Glutamatergic neuron (in vitro differentiated cells): Measurements from ENCODE around the gene FAM222A. TPM values are rescaled to one million over a fixed set of nuclear protein-coding genes. Genes with fewer than 3 reads are reported as not detected.

Source experiments
- DNase-seq: peaks from one replicate; pipeline ENCODE4 v3.0.0; 2022
- H3K27ac Mint-ChIP-seq: one replicate; pipeline ENCODE4 v1.8.0; 2020; ENCODE audit warnings: mild to moderate bottlenecking, mixed read lengths, inconsistent platforms; ENCODE audit not compliant: unreplicated experiment
- H3K27me3 Mint-ChIP-seq: one replicate; pipeline ENCODE4 v1.8.0; 2020; ENCODE audit warnings: mild to moderate bottlenecking, moderate library complexity, mixed read lengths, inconsistent platforms; ENCODE audit not compliant: unreplicated experiment
- H3K36me3 Mint-ChIP-seq: one replicate; pipeline ENCODE4 v1.8.0; 2020; ENCODE audit warnings: mild to moderate bottlenecking, mixed read lengths, inconsistent platforms; ENCODE audit not compliant: unreplicated experiment
- H3K4me1 Mint-ChIP-seq: one replicate; pipeline ENCODE4 v1.8.0; 2020; ENCODE audit warnings: mild to moderate bottlenecking, low read depth, mixed read lengths, inconsistent platforms; ENCODE audit not compliant: unreplicated experiment
- H3K4me3 Mint-ChIP-seq: one replicate; pipeline ENCODE4 v1.8.0; 2020; ENCODE audit warnings: mild to moderate bottlenecking, mixed read lengths, inconsistent platforms; ENCODE audit not compliant: unreplicated experiment
- H3K9me3 Mint-ChIP-seq: one replicate; pipeline ENCODE4 v1.8.0; 2020; ENCODE audit warnings: mild to moderate bottlenecking, moderate library complexity, mixed read lengths, inconsistent platforms; ENCODE audit not compliant: unreplicated experiment
- total RNA-seq: library from RNA; stranded (reverse); fragmentation: NEBNext Ultra II Directional; extraction: Animal tissue kit (Norgen Biotek cat#: 25700); gene quantifications from one replicate; pipeline ENCODE4 v1.2.1, GENCODE V29; 2021; ENCODE audit not compliant: unreplicated experiment
- TF ChIP-seq, protein P1 (sequence below): fragments of 200-600 bp; sonication (generic); IDR thresholded peaks from one replicate; pipeline ENCODE4 v1.5.0; 2021; ENCODE audit not compliant: partially characterized antibody, unreplicated experiment

Gene FAM222A
- total RNA-seq, 1 donor from 2014 or later: 18.1 TPM

DNA sequence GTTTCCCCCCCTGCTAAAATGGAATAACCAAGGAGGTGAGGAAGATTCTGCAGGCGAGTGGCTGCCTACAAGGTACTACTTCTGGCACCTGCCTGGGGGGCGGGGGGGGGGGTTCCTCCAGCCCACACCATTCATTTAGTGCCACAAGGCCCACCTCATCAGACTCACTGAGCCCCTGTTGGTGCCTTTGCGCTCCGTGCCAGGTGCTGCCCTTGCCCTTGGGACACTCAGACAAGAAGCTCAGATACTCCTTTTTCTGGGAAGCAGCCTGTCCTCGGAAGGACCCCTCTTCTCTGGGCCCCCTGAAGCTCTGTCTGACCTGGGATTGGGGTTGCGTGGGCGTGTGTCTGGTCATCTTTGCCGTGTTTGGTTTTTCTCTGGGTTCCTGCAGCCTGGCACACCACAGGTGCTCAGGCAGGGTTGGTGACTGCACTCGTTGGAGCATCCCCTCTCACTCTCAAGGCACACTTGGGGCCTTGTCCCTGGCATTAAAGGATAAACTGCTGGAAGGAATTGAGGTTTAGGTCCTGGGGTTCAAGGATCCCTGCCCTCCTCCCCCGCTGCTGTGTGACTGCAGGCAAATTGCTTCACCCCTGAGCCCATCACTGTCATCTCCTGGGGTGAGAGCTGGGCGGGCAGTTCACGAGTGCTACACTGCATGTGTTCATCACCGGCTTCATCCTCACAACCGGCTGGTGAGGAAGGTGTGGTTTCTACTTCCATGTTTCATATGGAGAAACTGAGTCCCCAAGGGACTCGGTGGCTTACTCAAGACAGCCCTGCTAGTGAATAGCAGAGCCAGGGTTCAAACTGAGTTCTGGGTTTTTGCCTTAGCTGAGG lies 16.9 kb downstream of the FAM222A start:
- Mint-ChIP-seq H3K9me3 (peaks cover 5% of the 10 kb centered on the region), H3K27ac (no peak overlapping the region), H3K27me3 (no peaks in the 10 kb centered on the region), H3K36me3 (no peaks in the 10 kb centered on the region), H3K4me1 (peaks cover 24% of the 10 kb centered on the region), H3K4me3 (no peak overlapping the region)
- TF ChIP-seq, protein P1, sequence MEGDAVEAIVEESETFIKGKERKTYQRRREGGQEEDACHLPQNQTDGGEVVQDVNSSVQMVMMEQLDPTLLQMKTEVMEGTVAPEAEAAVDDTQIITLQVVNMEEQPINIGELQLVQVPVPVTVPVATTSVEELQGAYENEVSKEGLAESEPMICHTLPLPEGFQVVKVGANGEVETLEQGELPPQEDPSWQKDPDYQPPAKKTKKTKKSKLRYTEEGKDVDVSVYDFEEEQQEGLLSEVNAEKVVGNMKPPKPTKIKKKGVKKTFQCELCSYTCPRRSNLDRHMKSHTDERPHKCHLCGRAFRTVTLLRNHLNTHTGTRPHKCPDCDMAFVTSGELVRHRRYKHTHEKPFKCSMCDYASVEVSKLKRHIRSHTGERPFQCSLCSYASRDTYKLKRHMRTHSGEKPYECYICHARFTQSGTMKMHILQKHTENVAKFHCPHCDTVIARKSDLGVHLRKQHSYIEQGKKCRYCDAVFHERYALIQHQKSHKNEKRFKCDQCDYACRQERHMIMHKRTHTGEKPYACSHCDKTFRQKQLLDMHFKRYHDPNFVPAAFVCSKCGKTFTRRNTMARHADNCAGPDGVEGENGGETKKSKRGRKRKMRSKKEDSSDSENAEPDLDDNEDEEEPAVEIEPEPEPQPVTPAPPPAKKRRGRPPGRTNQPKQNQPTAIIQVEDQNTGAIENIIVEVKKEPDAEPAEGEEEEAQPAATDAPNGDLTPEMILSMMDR: no peak
- no peak for DNase-seq

DNA sequence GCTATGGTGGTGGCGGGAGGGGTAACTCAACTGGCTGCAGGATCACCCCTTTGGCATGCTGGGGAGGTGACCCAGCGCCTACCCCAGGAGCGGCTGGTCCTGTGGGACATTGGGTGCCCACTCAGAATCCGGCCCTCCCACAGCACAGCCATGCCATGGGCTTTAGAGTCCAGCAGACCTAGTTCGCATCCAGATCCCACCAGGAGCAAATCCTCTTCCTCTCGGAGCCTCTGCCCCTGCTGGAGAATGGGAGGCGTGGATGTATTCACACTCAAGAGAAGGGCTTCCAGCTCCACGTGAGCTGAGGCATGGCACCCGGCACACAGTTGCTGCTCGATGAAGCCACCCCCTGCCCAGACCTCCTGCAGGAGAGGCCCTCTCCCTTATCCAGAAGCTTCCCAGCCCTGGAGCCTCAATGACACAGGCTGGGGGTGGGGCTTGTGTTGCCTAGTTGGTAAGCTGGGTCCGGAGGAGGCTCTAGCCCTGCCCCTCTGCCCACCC lies 17.7 kb downstream of the FAM222A start:
- no peaks in the 10 kb centered on the region for H3K27me3 Mint-ChIP-seq
- H3K27ac Mint-ChIP-seq: no peak overlapping the region
- TF ChIP-seq, protein P1: no peak
- peak; percentile 10 for DNase-seq
- H3K4me3 Mint-ChIP-seq: no peak overlapping the region
- peaks cover 5% of the 10 kb centered on the region for H3K9me3 Mint-ChIP-seq
- H3K36me3 Mint-ChIP-seq: no peaks in the 10 kb centered on the region
- peaks cover 29% of the 10 kb centered on the region for H3K4me1 Mint-ChIP-seq

DNA sequence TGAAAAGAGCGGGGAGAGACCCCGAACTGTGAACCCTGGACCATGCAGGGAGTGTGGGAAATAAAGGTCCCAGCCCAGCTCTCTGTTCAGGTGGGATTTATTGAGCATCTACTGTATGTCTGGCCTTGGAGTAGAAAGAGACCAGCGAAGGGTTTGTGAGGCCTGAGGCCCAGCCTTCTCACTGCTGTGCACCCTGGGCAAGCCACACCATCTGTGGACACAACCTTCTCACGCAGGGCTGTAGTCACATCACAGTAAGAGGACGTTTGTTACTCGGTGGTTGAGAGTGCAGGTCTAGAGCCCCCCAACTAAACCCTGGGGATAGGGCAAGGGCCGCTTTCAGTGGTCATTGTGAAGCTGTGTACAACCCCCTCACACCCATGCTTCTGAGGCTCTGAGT lies 18.2 kb downstream of the FAM222A start:
- no peaks in the 10 kb centered on the region for H3K36me3 Mint-ChIP-seq
- H3K27me3 Mint-ChIP-seq: no peaks in the 10 kb centered on the region
- H3K4me3 Mint-ChIP-seq: no peak overlapping the region
- TF ChIP-seq, protein P1: no peak
- no peak overlapping the region for H3K27ac Mint-ChIP-seq
- DNase-seq: peak; percentile 3
- H3K9me3 Mint-ChIP-seq: peaks cover 5% of the 10 kb centered on the region
- H3K4me1 Mint-ChIP-seq: peaks cover 34% of the 10 kb centered on the region

DNA sequence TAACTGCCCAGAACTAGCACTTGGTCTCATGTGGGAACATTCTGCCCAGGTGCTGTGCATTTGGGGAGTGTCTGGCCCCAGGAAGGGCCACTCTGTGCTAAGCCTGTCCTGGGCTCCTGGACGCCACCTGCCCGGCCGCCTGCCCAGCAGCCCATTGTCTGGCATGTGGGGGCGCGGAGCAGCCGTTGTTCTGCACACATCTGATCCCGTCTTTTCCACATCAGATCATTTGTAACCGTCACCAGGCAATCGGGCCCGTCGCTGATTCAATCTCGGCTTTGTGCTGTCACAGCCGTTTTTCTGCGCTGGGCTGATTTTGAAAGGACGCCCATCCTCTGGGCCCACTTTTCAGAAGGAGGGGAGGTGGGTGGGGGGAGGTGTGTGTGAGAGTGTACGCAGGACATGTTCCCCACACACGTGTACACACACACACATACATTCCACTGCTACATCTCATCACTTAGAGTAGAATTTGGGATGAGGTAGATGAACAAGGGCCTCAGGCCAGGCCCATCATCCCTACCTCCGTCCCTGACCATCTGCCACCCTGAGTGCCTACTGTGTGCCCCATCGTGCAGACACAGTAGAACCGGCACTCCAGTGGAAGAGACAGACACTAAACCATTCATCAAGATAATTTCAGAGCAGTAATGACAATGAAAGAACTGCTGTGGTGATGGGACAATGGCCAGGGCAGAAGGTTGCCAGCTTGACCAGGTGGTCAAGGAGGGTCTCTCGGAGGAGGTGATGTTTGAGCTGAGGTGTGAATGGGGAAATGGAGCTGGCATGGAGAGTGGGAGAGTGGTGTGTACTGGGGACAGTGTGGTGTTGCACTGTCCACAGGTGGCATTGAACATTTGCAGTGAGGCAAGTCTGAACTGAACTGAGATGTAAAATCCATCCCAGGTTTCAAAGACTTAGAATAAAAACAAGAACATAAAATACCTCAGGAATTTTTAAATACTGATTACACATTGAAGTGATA lies 19.0 kb downstream of the FAM222A start:
- H3K4me3 Mint-ChIP-seq: no peak overlapping the region
- TF ChIP-seq, protein P1: no peak
- peak; percentile 14 for DNase-seq
- H3K36me3 Mint-ChIP-seq: no peaks in the 10 kb centered on the region
- H3K27ac Mint-ChIP-seq: no peak overlapping the region
- H3K4me1 Mint-ChIP-seq: peaks cover 34% of the 10 kb centered on the region
- H3K9me3 Mint-ChIP-seq: peaks cover 5% of the 10 kb centered on the region
- H3K27me3 Mint-ChIP-seq: no peaks in the 10 kb centered on the region
